Measurements from ENCODE around the gene LRRTM3. TPM values are rescaled to one million over a fixed set of nuclear protein-coding genes. Genes with fewer than 3 reads are reported as not detected.

The LRRTM3 gene
- total RNA-seq, 1 donor from 2014 or later, result 14.7 TPM

- FAIRE-seq (no peak), DNase-seq (ENCODE audit: low spot score in 2 of 2) (no peak)
Measured at GRCh38 chr10:67107670-67108069, 181.8 kb downstream of the LRRTM3 start.

GRCh38 chr10:67110286-67110685, 184.4 kb downstream of the LRRTM3 start:
- no peak for FAIRE-seq
- DNase-seq (ENCODE audit: low spot score in 2 of 2), result no peak

DNA sequence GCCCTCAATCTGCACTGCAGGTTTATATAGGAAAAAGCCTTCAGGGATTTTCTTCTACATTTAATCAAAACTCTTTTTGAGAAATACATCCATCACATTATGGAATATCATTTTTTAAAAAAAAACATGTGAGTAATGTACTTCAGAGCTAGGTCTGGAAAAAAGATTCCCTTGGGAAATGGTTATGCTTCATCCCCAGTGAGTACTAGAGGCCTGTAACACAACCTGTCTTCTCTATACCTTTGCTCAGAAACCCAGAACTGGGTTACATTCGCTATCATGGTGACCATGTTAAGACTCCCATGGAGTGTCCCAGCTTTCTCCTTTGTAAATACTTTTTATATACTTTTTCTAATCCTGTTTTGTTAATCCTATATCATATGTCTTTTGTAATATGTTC, 186.9 kb downstream of the LRRTM3 start:
- DNase-seq (ENCODE audit: low spot score in 2 of 2) (no peak), FAIRE-seq (no peak)

- DNase-seq (ENCODE audit: low spot score in 2 of 2), result no peak
- FAIRE-seq, result no peak
Measured at GRCh38 chr10:67114945-67115344, 189.1 kb downstream of the LRRTM3 start.

- FAIRE-seq, result no peak
- no peak for DNase-seq (ENCODE audit: low spot score in 2 of 2)
Measured at GRCh38 chr10:67115972-67116371, 190.1 kb downstream of the LRRTM3 start.

- FAIRE-seq, result no peak
- DNase-seq (ENCODE audit: low spot score in 2 of 2), result no peak
Measured at GRCh38 chr10:67119651-67120050, 193.8 kb downstream of the LRRTM3 start.

- DNase-seq (ENCODE audit: low spot score in 2 of 2), result no peak
- FAIRE-seq, result no peak
Measured at GRCh38 chr10:67127441-67127840, 201.6 kb downstream of the LRRTM3 start.

DNA sequence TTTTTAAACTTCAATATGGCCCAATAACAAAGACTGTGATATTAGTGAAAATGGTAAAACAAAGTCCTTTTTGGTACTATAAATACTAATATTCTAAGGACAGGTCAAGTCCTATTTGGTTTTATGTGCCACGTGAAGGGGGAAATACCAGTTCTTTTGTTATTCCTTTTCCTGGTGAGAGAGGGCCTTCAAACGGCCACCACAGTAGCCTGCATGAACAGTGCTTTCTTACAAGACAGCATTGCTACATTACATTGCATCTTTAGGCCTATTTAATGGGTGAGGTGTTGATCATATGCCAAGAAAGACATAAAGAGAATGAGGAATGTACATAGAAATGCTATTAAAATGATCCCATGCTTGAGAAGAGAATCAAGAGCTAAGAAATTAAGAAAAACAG, 214.8 kb downstream of the LRRTM3 start:
- DNase-seq (ENCODE audit: low spot score in 2 of 2), result no peak

GRCh38 chr10:67141300-67141699, 215.5 kb downstream of the LRRTM3 start:
- FAIRE-seq (no peak), DNase-seq (ENCODE audit: low spot score in 2 of 2) (no peak)

More for the DNA sequence above, 214.8 kb downstream of the LRRTM3 start:
- FAIRE-seq, result no peak

DNA sequence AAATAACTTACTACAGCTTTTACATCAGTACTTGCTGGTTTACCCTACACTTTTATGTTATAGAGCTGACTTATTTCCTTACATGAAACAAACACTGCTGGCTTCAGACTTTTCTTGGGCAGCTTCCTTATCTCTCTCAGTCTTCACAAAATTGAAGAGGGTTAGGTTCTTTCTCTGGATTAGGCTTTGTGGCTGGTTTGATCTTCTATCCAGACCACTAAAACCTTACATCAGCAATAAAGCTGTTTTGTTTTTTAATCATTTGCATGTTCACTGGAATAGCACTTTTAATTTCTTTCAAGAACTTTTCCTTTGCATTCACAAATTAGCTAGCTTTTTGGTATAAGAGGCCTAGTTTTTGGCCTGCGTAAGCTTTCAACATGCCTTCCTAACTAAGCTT, 218.7 kb downstream of the LRRTM3 start:
- no peak for FAIRE-seq
- DNase-seq (ENCODE audit: low spot score in 2 of 2), result no peak
